Adrenal gland (tissue), 12 donors: Measurements from ENCODE around the gene GMDS. TPM values are rescaled to one million over a fixed set of nuclear protein-coding genes. Genes with fewer than 3 reads are reported as not detected.

Source experiments
- DNase-seq, 7 donors: peaks; one replicate each; pipeline ENCODE4 v3.0.0-alpha.2; 2019 to 2020
- H3K27ac ChIP-seq, 5 donors: fragments of 200-600 bp; sonication (generic) in 4 of 5; 1 replicate in 3 of 5; 2 replicates in 2 of 5; pipeline versions ENCODE4 v1.5.1 to v1.8.0; 2016 to 2020; ENCODE audit warnings: mild to moderate bottlenecking in 1 of 5
- H3K27me3 ChIP-seq: fragments of 200-600 bp; 2 replicates; pipeline ENCODE4 v1.8.0; 2021
- H3K36me3 ChIP-seq, 2 donors: fragments of 200-600 bp; replicated peaks in 1 of 2; 1 replicate in 1 of 2; 2 replicates in 1 of 2; pipeline versions ENCODE4 v1.5.1 to v1.8.0; 2018 to 2022
- H3K4me1 ChIP-seq, 2 donors: fragments of 200-600 bp; replicated peaks in 1 of 2; 1 replicate in 1 of 2; 2 replicates in 1 of 2; pipeline versions ENCODE4 v1.5.1 to v1.8.0; 2018 to 2021
- H3K4me3 ChIP-seq, 4 donors: fragments of 200-600 bp; sonication (generic) in 3 of 4; one replicate each; pipeline ENCODE4 v1.5.1; 2016 to 2018
- H3K9me3 ChIP-seq, 3 donors: fragments of 200-600 bp; sonication (generic) in 1 of 3; replicated peaks in 1 of 3; 1 replicate in 2 of 3; 2 replicates in 1 of 3; pipeline versions ENCODE4 v1.5.1 to v1.8.0; 2016 to 2021
- POLR2A ChIP-seq, 2 donors: fragments of 450-650 bp; IDR thresholded peaks; one replicate each; pipeline ENCODE4 v1.6.1; 2017; ENCODE audit warnings: antibody characterized with exemption in 2 of 2, mild to moderate bottlenecking in 2 of 2, moderate library complexity in 1 of 2
- WGBS, 4 donors: extraction: QIAGEN DNeasy Blood & Tissue Kit in 2 of 4; methylation state at CpG; one replicate each; pipeline versions ENCODE4 v1.1.5 to v1.1.7; 2013 to 2017; 5-methylcytosine and 5-hydroxymethylcytosine counted together
- intact Hi-C, 2 donors: fragments of 100-400 bp; cut with DNase I; formaldehyde crosslinking; loops; one replicate each; pipeline versions ENCODE4 v1.14.1 to v1.15.0; 2022 to 2023
- polyA plus RNA-seq, 3 donors: library from polyadenylated mRNA; stranded (reverse); fragments of 200-250 nt in 2 of 3; fragments of 350-450 nt in 1 of 3; fragmentation: Illumina TruSeq in 1 of 3; extraction: RNeasy Lipid Tissue Mini Kit (QIAGEN cat#74804) in 1 of 3; gene quantifications; one replicate each; pipeline ENCODE4 v1.2.3, GENCODE V29; 2013 to 2014
- total RNA-seq, 9 donors: library from RNA; depleted of rRNA in 4 of 9; stranded (reverse); fragments of >200 nt in 4 of 9; fragments of 120-200 nt in 1 of 9; fragmentation: NEBNext Ultra II Directional in 1 of 9; extraction: Animal tissue kit (Norgen Biotek cat#: 25700) in 1 of 9; gene quantifications; one replicate each; pipeline versions ENCODE4 v1.1.0 to v1.2.4, GENCODE V29; 2013 to 2023
- TF ChIP-seq, protein P1 (sequence below), 6 experiments: fragments of 450-650 bp in 4 of 6; fragments of 200-600 bp in 2 of 6; sonication (generic) in 1 of 6; IDR thresholded peaks; 1 replicate in 5 of 6; 2 replicates in 1 of 6; pipeline versions ENCODE4 v1.5.1 to v1.8.0; 2016 to 2021; ENCODE audit warnings: antibody characterized with exemption in 6 of 6, mild to moderate bottlenecking in 2 of 6, moderate library complexity in 1 of 6
- donor health status: healthy with polysubstance abuse.
- donor health status: Bipolar disorder and iron deficiency.
- donor health status: DM: yes; HTN: yes; CAD: no.
- donor health status: DM: no; HTN: no; CAD: no.
- donor health status: DM: no; HTN: no; CAD: no.
- donor health status: DM: yes; HTN: yes; CAD: no.

Gene GMDS
- total and polyA plus RNA-seq, 12 donors: 8.5 to 39.2 (median 15.2) TPM

DNA sequence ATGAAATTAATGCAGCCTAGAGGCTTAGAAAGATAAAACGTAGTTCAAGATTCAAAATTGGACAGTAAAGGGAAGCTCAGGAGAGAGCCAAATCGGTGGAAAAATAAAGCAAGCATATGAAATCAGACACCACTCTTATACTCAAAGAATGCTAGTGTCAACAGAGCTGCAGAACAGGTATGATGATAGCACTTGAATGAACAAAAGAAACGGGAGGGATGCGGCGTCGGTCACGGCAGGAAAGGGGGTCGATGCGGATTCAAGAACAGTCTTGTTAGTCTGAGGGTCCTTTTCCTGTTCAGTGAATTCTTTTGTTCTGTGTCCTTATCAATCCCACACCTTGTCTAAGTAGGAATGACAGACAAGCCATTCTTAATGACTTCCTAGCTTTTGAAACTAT lies 521.3 kb downstream of the GMDS start:
- no peaks in the 10 kb centered on the region for H3K4me1 ChIP-seq
- H3K9me3 ChIP-seq: no peaks in the 10 kb centered on the region
- no peaks in the 10 kb centered on the region for H3K36me3 ChIP-seq
- no peak overlapping the region for H3K4me3 ChIP-seq
- 79 to 87% (median 82%) methylated on average over 9 of the region's 9 CpGs for whole genome bisulfite sequencing, 4 donors
- DNase-seq: no peak
- TF ChIP-seq, protein P1, sequence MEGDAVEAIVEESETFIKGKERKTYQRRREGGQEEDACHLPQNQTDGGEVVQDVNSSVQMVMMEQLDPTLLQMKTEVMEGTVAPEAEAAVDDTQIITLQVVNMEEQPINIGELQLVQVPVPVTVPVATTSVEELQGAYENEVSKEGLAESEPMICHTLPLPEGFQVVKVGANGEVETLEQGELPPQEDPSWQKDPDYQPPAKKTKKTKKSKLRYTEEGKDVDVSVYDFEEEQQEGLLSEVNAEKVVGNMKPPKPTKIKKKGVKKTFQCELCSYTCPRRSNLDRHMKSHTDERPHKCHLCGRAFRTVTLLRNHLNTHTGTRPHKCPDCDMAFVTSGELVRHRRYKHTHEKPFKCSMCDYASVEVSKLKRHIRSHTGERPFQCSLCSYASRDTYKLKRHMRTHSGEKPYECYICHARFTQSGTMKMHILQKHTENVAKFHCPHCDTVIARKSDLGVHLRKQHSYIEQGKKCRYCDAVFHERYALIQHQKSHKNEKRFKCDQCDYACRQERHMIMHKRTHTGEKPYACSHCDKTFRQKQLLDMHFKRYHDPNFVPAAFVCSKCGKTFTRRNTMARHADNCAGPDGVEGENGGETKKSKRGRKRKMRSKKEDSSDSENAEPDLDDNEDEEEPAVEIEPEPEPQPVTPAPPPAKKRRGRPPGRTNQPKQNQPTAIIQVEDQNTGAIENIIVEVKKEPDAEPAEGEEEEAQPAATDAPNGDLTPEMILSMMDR (IDR thresholded peaks at IDR 0.05): no peak
- no peak for TF ChIP-seq POLR2A (IDR thresholded peaks at IDR 0.05)
- no peaks in the 10 kb centered on the region for H3K27me3 ChIP-seq
- H3K27ac ChIP-seq: peak overlapping the region in 1 of 5 donors; percentile 3
- intact Hi-C loops: no loop called here

DNA sequence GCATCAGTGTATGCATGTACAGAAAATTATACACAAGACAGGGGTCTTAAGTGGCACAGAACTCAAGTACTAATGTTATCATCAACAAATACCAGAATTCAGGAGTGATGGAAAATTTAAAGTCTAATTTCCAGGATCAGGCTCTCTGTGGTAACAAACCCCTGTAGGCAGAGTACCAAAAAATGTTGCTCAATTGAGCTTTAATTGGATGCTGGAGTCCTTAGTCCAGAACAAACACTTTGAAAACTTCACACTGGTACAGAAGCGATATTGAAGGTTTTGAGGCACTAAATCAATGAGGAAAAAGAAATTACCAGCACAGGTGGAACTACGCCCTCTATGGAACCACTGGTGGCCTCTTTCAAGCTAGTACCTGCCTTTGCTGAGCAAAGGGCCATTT lies 522.6 kb downstream of the GMDS start:
- 94 to 100% (median 95%) methylated on average over 2 of the region's 2 CpGs for WGBS, 4 donors
- TF ChIP-seq, protein P1 (IDR thresholded peaks at IDR 0.05): no peak
- TF ChIP-seq POLR2A (IDR thresholded peaks at IDR 0.05): no peak
- Histone ChIP-seq H3K9me3 (no peaks in the 10 kb centered on the region), H3K4me1 (no peaks in the 10 kb centered on the region), H3K36me3 (no peaks in the 10 kb centered on the region), H3K4me3 (no peak overlapping the region), H3K27me3 (no peaks in the 10 kb centered on the region), H3K27ac (no peak overlapping the region)
- intact Hi-C loops: no loop called here
- no peak for DNase-seq

DNA sequence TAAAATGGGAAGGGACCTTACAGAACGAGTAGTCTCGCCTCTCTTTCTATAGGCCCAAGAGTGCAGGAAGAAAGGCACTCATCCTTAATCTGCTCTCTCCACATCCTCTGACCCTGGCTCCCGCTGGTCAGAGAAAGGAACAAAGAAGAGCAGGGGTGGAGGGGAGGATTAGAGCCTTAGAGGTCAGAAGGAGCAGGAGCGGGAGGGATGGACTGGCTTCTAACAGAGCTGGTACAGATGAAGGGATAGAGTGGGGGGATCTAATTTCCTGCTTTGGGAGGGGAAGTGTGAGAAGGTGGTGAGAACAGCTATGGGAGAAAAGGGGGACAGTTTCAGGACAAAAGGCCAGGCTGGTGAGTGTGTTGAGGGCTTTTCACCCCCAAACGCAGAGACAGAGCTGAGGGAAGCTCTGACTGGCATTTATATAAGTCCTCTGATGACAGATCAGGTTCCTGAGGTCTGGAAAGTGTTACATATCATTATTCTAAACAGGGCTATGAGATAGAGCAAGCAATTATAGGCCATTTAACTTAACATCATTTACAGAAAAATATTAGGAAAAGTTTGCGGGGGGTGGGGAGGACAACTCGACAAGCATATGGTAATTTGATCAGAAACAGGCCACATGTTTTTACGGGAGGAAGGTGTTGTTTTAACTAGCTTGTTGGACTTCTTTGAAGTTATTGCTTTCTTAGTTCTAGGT lies 524.6 kb downstream of the GMDS start:
- TF ChIP-seq, protein P1 (IDR thresholded peaks at IDR 0.05): no peak
- TF ChIP-seq POLR2A (IDR thresholded peaks at IDR 0.05): no peak
- no peak for DNase-seq

DNA sequence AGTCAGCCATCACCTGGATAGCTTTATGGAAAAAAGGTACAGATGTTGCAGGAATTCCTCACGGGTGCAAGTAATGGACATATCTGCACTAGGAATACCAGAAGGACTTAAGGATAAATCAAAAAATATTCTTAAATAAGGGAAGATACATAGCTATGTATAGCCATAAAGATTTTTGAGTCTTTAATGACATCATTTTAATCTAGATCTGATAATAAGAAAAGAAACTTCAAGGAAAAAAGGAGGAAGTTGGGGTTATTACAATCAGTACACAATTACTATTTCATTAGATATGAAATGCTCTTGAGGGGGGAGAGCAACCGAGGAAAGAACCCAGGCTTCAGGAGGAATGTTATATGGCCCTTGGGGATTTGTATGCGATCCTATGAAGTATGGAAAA lies 525.5 kb downstream of the GMDS start:
- no peak overlapping the region for H3K4me3 ChIP-seq
- H3K4me1 ChIP-seq: no peaks in the 10 kb centered on the region
- H3K27me3 ChIP-seq: no peaks in the 10 kb centered on the region
- no peak for DNase-seq
- intact Hi-C loops: no loop called here
- WGBS, 4 donors: 79 to 84% (median 80%) methylated on average over 3 of the region's 3 CpGs
- TF ChIP-seq POLR2A (IDR thresholded peaks at IDR 0.05): no peak
- TF ChIP-seq, protein P1 (IDR thresholded peaks at IDR 0.05): no peak
- no peak overlapping the region for H3K27ac ChIP-seq
- H3K36me3 ChIP-seq: no peaks in the 10 kb centered on the region
- no peaks in the 10 kb centered on the region for H3K9me3 ChIP-seq

More for the DNA sequence above, 524.6 kb downstream of the GMDS start:
- 80 to 89% (median 82%) methylated on average over 8 of the region's 8 CpGs for WGBS, 4 donors
- no peak overlapping the region for H3K4me3 ChIP-seq
- H3K27ac ChIP-seq: no peak overlapping the region
- no peaks in the 10 kb centered on the region for H3K27me3 ChIP-seq
- no peaks in the 10 kb centered on the region for H3K4me1 ChIP-seq
- intact Hi-C loops: no loop called here
- H3K36me3 ChIP-seq: no peaks in the 10 kb centered on the region
- no peaks in the 10 kb centered on the region for H3K9me3 ChIP-seq
